COR-L47 (cell line): Measurements from ENCODE around the gene CPHXL.
A peak's percentile ranks its signal among the peaks of the same experiment; 100 is the strongest.

Experiments
- DNase-seq: peaks from one replicate; lab custom pipeline; 2025; lab: John Stamatoyannopoulos, UW

CPHXL gene

GRCh38 chr16:75726390-75726789, at the start of gene CPHXL:
Gene CPHXL, minus strand, starts transcription at chr16:75726490. Its CDS starts 48 bp downstream, at chr16:75726442.
- no peak for DNase-seq

DNA sequence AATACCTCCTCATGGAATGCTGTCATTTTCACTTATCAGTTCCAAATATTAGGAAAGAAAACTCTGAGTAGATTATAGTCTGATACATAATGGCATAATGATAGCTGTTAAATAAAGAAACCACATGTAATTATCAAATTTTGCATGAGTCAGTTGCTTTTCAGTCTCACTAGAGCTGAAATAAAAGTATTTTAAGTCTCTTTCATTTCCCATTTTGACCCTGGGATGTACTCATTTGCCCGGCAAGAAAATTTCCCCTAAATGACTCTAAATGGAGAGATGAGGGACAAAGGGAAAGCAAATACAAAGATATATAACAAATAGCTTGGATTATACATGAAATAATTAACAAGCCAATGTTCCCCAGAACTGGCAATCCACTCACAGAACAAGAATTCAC, 47.9 kb upstream of the CPHXL start:
- no peak for DNase-seq

- DNase-seq: no peak
These were observed 43.8 kb upstream of the CPHXL start for GRCh38 chr16:75770051-75770450.

- peak; percentile 73 for DNase-seq
These were observed 38.0 kb upstream of the CPHXL start for GRCh38 chr16:75764154-75764768.

- no peak for DNase-seq
These were observed 36.9 kb upstream of the CPHXL start for GRCh38 chr16:75763204-75763603.

- DNase-seq: no peak
These were observed 36.5 kb upstream of the CPHXL start for GRCh38 chr16:75762746-75763145.

GRCh38 chr16:75761108-75761507, 34.8 kb upstream of the CPHXL start:
- no peak for DNase-seq

- no peak for DNase-seq
These were observed 33.8 kb upstream of the CPHXL start for GRCh38 chr16:75760018-75760519.

- no peak for DNase-seq
These were observed 31.9 kb upstream of the CPHXL start for GRCh38 chr16:75758215-75758614.

GRCh38 chr16:75754141-75754540, 27.9 kb upstream of the CPHXL start:
- DNase-seq: no peak

DNA sequence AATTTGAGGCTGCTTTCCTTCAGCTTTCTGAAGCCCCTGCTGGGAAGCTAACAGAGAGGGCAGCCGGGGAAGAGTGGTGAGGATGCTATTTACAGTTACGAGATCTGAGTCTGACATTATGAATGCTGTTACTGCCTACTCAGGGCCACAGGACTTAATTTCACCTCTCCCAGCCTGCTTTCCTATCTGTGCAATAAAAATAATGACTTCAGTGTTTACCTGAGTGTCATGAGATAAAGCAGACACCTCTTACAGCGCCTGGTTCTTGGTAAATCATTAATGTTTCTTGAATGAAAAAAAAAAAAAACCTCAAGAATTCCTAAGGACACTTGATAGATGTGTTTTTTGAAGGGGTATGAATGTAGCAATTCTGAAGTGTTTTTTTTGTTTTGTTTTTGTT, 24.2 kb upstream of the CPHXL start:
- no peak for DNase-seq

GRCh38 chr16:75746359-75746758, 20.1 kb upstream of the CPHXL start:
- DNase-seq: no peak

DNA sequence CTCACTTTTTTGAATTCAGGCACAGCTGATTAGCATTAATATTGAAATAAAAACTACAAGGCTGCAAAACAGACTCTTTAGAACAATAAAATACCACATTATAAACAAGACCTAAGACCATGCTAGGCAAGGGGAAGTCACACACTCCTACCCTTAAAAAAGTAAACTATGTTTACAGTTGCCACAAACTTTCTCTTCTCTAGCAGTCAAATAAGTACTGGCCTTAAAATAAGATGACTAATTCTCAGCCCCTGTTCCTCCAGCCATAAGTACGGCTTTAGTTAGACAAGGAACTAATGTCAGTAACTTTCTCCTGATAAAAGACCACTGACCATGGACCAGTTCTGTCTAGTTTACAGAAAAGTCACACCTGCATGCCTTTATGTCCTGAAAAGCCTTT, 19.5 kb upstream of the CPHXL start:
- no peak for DNase-seq

GRCh38 chr16:75745242-75745641, 19.0 kb upstream of the CPHXL start:
- DNase-seq: no peak

DNA sequence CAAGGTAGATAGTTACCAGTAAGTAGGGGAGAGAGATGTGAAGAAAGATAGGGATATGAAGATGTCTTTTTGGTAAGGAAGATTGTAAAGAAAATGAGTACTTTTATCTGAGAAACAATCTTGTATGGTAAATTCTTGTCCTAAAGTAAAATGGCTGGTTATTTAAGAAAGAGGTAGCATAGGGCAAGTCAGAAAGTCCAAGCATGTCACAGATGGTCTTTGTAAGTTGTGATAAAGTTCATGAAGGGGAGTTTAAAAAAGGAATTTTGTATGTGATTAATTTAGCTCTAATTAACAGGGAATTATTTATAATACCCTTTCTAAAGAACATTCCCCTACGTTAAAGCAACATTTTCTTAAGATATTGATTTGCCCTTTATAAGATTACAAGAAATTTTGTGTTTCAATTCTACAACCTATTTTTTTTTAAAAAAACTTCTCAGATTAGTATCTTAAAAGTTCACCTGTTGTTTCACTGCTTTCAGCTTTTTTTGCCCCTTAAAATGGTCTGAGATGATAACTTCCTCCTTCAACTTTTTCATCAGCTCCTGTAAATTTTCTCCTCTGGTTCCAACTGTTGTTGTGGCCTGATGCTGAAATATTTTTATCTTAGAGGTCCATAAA, 16.2 kb upstream of the CPHXL start:
- DNase-seq: no peak

DNA sequence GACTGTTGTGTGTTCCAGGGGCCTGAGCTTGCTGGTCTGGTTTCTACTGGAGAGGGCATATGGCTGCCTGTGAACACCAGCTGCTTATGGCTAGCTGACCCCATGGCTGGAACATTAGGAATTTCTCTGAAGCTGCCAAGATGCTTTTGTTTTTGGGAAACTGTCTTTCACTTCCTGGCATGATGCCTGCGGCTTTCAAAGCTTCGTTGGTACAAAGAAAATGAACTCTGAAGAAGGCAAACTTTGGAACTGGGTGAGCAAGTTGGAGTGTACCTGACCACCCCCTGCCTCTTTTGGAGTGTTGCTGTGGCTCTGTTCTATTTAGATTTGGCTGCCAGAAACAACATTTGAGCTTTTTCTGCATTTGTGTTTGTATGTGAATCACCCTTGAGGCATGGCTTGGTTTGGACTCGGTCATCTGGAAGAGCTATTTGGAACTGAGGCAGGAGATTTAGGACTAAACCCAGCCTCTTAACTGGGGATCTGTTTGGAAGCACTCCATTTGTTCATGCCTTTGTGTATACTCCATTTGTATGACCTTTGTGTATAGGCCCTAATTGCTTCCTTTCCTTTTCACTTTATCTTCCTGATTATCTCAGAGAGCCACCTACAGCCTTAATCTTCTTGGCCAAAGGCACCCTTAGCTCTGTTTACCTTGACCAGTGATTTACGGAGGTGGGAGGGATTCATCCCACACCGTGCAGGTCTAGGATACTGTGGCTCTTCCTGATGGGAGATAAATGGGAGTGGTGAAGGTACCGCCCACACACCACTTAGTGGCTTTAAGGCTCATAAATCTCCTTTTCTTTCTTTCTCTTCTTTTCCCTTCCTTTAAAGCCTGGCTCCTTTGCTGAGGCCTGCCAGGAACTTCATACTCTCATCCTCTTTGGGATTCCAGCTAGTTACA, 7.3 kb upstream of the CPHXL start:
- DNase-seq: peak; percentile 21

GRCh38 chr16:75732871-75733270, 6.6 kb upstream of the CPHXL start:
- DNase-seq: no peak

DNA sequence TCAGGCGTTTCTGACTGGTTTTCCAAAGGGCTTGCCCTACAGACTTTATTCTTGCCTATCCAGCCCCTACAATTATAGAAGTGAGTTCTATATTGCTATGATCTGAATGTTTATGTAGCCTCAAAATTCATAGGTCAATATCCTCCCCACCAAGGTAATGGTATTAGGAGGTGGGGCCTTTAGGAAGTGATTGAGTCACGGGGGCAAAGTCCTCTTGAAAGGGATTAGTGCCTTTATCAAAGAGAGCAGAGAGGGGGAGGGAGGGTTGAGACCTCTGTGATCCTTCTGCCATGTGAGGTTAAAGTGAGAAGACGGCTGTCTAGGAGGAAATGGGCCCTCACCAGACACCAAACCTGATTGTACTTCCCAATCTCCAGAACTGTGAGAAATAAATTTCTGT, 931 bp upstream of the CPHXL start:
- DNase-seq: no peak

DNA sequence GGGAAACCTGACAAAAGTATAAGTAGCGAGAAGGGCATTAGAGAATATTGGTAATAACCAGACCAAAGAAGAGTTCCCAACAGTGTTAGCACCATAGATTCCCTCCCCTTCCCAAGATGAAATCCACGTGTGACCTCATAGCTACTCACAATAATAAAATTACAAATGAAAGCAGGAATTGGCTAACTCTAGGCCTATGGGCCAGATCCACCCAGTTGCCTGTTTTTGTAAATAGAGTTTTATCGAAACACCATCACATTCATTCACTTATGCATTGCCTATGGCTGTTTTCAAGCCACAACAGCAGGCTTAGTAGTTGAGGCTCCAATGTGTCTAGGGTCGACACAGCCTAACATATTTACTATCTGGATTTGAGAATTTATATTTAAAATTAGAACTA, 7.8 kb downstream of the CPHXL start:
- DNase-seq: no peak

- DNase-seq: no peak
These were observed 11.6 kb downstream of the CPHXL start for GRCh38 chr16:75714661-75715060.

DNA sequence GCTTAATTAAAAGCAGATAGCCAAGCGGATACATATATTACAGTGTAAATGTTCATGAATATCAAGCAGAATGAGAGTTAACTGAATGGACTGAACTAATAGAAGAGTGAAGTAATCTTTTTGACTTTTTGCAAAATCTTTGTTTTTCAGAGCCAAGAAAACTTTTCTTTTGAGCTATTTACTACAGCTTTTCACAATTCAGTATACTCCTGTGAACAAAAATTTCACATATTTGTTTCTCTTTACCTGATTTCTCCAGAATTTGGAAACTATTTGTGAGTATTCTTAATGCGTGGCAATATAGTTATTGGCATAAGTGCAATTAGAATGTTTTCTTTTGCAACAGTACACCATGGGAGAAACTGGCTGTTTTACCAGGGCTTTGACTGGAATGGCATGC, 15.9 kb downstream of the CPHXL start:
- no peak for DNase-seq

DNA sequence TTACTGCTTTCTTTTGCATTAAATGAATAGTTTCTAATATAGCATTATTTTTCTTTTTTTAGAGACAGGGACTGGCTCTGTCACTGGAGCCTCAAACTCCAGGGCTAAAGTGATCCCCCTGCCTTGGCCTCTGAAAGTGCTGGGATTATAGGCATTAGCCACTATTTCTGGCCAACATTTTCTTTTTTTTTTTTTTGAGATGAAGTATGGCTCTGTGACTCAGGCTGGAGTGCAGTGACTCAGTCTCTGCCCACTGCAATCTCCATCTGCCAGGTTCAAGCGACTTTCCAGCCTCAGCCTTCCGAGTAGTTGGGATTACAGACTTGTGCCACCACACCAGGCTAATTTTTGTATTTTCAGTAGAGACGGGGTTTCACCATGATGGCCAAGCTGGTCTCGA, 23.0 kb downstream of the CPHXL start:
- no peak for DNase-seq

DNA sequence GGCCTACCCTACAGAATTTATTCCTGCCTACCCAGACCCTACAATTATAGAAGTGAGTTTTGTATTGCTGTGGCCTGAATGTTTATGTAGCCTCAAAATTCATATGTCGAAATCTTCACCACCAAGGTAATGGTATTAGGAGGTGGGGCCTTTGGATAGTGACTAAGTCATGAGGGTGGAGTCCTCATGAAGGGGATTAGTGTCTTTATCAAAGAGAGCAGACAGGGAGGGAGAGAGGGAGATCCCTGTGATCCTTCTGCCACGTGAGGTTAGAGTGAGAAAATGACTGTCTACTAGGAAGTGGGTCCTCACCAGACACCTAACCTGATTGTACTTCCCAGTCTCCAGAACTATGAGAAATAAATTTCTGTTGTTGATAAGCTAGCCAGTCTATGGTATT, 24.0 kb downstream of the CPHXL start:
- no peak for DNase-seq
